GM23338 (cell line): ENCODE measurements around the gene DSG3.

Source experiments
- CREB1 ChIP-seq: fragments of 250-450 bp; sonication (Bioruptor Pico); IDR thresholded peaks from 2 replicates; pipeline ENCODE4 v1.5.0; 2020; ENCODE audit warnings: low read depth, mild to moderate bottlenecking, moderate library complexity
- EZH2 ChIP-seq: fragments of 200-600 bp; sonication (generic); IDR thresholded peaks from one replicate; pipeline ENCODE4 v1.8.0; 2017; ENCODE audit warnings: antibody characterized with exemption, mild to moderate bottlenecking, low read depth; ENCODE audit not compliant: unreplicated experiment
- EZH2phosphoT487 ChIP-seq: fragments of 200-600 bp; sonication (generic); IDR thresholded peaks from one replicate; pipeline ENCODE4 v1.8.1; 2018; ENCODE audit warnings: antibody characterized with exemption; ENCODE audit not compliant: unreplicated experiment
- JUNB ChIP-seq: IDR thresholded peaks from one replicate; pipeline ENCODE4 v1.6.1; 2016; ENCODE audit warnings: antibody characterized with exemption; ENCODE audit not compliant: unreplicated experiment
- NANOG ChIP-seq: IDR thresholded peaks from 2 replicates; pipeline ENCODE4 v1.6.1; 2016; ENCODE audit warnings: antibody characterized with exemption, borderline replicate concordance
- POLR2AphosphoS5 ChIP-seq: IDR thresholded peaks from 2 replicates; pipeline ENCODE4 v1.6.1; 2016; ENCODE audit warnings: antibody characterized with exemption, low read depth
- ZNF114 ChIP-seq: fragments of 250-450 bp; sonication (Bioruptor Pico); IDR thresholded peaks from 2 replicates; pipeline ENCODE4 v1.5.0; 2020; ENCODE audit warnings: mild to moderate bottlenecking, moderate library complexity
- ZNF331 ChIP-seq: fragments of 250-450 bp; sonication (Bioruptor Pico); IDR thresholded peaks from 2 replicates; pipeline ENCODE4 v1.5.0; 2020; ENCODE audit warnings: low read depth, mild to moderate bottlenecking, moderate library complexity
- TF ChIP-seq, protein P1 (sequence below), 2 experiments: fragments of 200-600 bp in 1 of 2; sonication (generic) in 1 of 2; conservative IDR thresholded peaks; 2 replicates each; pipeline versions ENCODE4 v1.5.1 to v1.6.1; 2016 to 2017; ENCODE audit warnings: antibody characterized with exemption in 2 of 2, low read depth in 2 of 2, mild to moderate bottlenecking in 2 of 2, moderate library complexity in 1 of 2
- TF ChIP-seq, protein P2 (sequence below): IDR thresholded peaks from one replicate; pipeline ENCODE4 v1.6.1; 2018; ENCODE audit warnings: antibody characterized with exemption; ENCODE audit not compliant: unreplicated experiment
- TF ChIP-seq, protein P3 (sequence below): fragments of 250-450 bp; sonication (Bioruptor Pico); IDR thresholded peaks from 2 replicates; pipeline ENCODE4 v1.5.0; 2020; ENCODE audit warnings: mild to moderate bottlenecking, moderate library complexity
- TF ChIP-seq, protein P4 (sequence below): IDR thresholded peaks from 2 replicates; pipeline ENCODE4 v1.6.1; 2016; ENCODE audit warnings: antibody characterized with exemption

DNA sequence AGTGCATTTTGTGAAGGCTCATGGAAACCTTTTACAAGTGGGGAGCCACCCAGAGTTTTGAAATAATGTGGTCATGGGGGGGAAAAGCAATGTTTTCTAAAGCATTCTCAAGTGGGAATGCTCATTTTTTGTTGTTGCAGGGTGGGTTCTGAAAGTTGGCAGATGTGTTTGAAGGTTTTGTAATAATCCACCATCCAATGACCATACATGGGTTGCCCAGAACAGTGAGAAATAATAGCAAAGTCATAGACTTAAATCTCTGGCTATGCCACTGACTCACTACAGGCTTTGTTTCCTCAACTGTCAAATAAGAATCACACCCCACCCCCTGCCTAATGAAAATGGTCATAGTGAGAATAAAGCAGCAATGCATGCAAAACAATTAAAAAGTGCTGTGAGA lies 2.9 kb downstream of the DSG3 start:
- TF ChIP-seq, protein P1, sequence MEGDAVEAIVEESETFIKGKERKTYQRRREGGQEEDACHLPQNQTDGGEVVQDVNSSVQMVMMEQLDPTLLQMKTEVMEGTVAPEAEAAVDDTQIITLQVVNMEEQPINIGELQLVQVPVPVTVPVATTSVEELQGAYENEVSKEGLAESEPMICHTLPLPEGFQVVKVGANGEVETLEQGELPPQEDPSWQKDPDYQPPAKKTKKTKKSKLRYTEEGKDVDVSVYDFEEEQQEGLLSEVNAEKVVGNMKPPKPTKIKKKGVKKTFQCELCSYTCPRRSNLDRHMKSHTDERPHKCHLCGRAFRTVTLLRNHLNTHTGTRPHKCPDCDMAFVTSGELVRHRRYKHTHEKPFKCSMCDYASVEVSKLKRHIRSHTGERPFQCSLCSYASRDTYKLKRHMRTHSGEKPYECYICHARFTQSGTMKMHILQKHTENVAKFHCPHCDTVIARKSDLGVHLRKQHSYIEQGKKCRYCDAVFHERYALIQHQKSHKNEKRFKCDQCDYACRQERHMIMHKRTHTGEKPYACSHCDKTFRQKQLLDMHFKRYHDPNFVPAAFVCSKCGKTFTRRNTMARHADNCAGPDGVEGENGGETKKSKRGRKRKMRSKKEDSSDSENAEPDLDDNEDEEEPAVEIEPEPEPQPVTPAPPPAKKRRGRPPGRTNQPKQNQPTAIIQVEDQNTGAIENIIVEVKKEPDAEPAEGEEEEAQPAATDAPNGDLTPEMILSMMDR (conservative IDR thresholded peaks at IDR 0.05; ENCODE audit: low read depth in 2 of 2): no peak
- TF ChIP-seq EZH2 (no peak), CREB1 (CRISPR knock-in tag) (no peak), ZNF114 (CRISPR knock-in tag) (no peak), POLR2AphosphoS5 (no peak), EZH2phosphoT487 (no peak), JUNB (no peak), NANOG (no peak), ZNF331 (CRISPR knock-in tag) (no peak)
- TF ChIP-seq, protein P2, sequence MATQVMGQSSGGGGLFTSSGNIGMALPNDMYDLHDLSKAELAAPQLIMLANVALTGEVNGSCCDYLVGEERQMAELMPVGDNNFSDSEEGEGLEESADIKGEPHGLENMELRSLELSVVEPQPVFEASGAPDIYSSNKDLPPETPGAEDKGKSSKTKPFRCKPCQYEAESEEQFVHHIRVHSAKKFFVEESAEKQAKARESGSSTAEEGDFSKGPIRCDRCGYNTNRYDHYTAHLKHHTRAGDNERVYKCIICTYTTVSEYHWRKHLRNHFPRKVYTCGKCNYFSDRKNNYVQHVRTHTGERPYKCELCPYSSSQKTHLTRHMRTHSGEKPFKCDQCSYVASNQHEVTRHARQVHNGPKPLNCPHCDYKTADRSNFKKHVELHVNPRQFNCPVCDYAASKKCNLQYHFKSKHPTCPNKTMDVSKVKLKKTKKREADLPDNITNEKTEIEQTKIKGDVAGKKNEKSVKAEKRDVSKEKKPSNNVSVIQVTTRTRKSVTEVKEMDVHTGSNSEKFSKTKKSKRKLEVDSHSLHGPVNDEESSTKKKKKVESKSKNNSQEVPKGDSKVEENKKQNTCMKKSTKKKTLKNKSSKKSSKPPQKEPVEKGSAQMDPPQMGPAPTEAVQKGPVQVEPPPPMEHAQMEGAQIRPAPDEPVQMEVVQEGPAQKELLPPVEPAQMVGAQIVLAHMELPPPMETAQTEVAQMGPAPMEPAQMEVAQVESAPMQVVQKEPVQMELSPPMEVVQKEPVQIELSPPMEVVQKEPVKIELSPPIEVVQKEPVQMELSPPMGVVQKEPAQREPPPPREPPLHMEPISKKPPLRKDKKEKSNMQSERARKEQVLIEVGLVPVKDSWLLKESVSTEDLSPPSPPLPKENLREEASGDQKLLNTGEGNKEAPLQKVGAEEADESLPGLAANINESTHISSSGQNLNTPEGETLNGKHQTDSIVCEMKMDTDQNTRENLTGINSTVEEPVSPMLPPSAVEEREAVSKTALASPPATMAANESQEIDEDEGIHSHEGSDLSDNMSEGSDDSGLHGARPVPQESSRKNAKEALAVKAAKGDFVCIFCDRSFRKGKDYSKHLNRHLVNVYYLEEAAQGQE: no peak
- TF ChIP-seq, protein P3, sequence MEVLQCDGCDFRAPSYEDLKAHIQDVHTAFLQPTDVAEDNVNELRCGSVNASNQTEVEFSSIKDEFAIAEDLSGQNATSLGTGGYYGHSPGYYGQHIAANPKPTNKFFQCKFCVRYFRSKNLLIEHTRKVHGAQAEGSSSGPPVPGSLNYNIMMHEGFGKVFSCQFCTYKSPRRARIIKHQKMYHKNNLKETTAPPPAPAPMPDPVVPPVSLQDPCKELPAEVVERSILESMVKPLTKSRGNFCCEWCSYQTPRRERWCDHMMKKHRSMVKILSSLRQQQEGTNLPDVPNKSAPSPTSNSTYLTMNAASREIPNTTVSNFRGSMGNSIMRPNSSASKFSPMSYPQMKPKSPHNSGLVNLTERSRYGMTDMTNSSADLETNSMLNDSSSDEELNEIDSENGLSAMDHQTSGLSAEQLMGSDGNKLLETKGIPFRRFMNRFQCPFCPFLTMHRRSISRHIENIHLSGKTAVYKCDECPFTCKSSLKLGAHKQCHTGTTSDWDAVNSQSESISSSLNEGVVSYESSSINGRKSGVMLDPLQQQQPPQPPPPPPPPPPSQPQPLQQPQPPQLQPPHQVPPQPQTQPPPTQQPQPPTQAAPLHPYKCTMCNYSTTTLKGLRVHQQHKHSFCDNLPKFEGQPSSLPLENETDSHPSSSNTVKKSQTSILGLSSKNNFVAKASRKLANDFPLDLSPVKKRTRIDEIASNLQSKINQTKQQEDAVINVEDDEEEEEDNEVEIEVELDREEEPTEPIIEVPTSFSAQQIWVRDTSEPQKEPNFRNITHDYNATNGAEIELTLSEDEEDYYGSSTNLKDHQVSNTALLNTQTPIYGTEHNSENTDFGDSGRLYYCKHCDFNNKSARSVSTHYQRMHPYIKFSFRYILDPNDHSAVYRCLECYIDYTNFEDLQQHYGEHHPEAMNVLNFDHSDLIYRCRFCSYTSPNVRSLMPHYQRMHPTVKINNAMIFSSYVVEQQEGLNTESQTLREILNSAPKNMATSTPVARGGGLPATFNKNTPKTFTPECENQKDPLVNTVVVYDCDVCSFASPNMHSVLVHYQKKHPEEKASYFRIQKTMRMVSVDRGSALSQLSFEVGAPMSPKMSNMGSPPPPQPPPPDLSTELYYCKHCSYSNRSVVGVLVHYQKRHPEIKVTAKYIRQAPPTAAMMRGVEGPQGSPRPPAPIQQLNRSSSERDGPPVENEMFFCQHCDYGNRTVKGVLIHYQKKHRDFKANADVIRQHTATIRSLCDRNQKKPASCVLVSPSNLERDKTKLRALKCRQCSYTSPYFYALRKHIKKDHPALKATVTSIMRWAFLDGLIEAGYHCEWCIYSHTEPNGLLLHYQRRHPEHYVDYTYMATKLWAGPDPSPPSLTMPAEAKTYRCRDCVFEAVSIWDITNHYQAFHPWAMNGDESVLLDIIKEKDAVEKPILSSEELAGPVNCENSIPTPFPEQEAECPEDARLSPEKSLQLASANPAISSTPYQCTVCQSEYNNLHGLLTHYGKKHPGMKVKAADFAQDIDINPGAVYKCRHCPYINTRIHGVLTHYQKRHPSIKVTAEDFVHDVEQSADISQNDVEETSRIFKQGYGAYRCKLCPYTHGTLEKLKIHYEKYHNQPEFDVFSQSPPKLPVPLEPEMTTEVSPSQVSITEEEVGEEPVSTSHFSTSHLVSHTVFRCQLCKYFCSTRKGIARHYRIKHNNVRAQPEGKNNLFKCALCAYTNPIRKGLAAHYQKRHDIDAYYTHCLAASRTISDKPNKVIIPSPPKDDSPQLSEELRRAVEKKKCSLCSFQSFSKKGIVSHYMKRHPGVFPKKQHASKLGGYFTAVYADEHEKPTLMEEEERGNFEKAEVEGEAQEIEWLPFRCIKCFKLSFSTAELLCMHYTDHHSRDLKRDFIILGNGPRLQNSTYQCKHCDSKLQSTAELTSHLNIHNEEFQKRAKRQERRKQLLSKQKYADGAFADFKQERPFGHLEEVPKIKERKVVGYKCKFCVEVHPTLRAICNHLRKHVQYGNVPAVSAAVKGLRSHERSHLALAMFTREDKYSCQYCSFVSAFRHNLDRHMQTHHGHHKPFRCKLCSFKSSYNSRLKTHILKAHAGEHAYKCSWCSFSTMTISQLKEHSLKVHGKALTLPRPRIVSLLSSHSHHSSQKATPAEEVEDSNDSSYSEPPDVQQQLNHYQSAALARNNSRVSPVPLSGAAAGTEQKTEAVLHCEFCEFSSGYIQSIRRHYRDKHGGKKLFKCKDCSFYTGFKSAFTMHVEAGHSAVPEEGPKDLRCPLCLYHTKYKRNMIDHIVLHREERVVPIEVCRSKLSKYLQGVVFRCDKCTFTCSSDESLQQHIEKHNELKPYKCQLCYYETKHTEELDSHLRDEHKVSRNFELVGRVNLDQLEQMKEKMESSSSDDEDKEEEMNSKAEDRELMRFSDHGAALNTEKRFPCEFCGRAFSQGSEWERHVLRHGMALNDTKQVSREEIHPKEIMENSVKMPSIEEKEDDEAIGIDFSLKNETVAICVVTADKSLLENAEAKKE (CRISPR knock-in tag): no peak
- TF ChIP-seq, protein P4, sequence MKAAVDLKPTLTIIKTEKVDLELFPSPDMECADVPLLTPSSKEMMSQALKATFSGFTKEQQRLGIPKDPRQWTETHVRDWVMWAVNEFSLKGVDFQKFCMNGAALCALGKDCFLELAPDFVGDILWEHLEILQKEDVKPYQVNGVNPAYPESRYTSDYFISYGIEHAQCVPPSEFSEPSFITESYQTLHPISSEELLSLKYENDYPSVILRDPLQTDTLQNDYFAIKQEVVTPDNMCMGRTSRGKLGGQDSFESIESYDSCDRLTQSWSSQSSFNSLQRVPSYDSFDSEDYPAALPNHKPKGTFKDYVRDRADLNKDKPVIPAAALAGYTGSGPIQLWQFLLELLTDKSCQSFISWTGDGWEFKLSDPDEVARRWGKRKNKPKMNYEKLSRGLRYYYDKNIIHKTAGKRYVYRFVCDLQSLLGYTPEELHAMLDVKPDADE: no peak
